ENCODE measurements around the gene TGFB2.

TGFB2 gene

DNA sequence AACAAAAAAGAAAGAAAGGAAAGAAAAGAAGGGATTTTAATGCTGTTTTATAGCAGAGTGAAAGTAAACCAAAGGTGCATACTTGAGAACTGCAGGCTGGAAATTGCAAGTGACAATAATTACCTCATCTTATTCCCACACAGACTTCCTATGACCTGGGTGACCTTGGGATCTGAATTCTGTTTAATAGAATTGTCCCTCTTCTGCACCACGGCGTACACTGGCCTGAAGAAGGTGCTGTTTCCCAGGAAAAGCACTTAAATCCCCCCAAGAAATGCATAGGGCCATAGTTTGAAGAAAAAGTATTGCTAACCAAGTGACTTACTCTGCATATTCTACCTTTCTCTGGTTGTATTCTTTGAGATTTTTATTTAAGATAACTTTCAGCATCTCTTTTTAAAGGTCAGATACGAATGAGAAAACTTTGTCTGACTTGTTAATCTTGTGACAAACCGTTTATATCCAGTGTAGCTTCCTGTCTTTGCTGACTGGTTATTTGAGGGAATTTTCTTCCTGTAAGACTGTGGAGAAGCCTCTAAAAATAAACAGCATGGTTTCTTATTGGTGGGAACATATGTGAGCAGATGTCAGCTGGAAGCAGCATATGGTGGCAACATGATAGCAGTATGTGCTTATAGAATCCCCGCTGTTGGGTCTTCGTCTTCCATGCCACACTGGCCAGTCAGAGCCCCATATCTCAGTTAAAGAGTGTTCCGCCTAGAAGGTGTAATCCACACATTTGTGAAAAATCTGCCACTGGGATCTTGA is 16.3 kb downstream of the TGFB2 start:
- DNase-seq (ENCODE audit: low spot score) = peak; percentile 39

DNA sequence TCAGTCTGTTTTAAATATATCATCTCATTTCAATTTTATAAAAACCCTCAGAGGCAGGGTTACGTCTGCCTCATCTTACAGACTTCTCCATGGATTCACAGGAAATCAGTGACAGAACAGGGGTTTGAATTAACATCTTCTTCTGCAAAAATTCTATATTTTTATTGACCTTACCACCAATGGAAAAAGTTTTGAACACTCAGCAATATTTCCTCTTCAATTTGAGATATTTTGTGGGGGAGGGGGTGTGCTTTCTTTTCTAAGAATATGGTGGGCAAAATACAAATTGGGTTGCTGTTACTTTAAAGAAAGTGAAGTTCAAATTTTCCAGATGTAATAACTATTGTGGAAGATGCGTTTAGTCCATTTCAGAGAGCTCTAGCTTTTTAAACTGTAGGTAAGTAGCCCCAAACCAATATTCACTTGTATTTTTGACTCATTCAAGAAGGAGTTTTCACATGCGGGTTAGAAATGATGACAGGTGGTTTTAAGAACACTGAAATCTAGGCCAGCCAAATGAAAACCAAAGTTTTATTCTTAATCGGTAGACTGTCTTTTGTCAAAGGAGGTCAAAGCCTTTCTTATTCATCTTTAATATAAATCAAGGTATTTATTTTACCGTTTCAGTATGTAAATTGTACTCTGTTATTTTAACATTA is 17.4 kb downstream of the TGFB2 start:
- no peak for DNase-seq (ENCODE audit: low spot score)

DNA sequence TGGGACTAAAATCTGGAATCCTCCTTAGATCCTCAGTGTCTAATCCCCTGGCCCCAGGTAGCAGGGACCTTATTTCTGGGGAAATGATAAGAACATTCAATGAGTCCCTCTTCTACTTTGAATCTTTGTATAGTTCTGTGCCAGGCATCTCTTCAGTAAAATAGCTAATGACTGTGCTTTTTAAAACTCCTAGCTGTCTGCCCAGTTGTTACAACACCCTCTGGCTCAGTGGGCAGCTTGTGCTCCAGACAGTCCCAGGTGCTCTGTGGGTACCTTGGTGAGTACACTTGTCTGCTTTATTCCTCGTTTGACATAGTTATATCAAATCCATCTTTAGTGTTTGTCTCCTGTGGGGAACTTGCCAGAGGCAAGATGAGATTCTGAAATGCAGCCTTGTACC is 18.0 kb downstream of the TGFB2 start:
- DNase-seq (ENCODE audit: low spot score) = no peak

DNA sequence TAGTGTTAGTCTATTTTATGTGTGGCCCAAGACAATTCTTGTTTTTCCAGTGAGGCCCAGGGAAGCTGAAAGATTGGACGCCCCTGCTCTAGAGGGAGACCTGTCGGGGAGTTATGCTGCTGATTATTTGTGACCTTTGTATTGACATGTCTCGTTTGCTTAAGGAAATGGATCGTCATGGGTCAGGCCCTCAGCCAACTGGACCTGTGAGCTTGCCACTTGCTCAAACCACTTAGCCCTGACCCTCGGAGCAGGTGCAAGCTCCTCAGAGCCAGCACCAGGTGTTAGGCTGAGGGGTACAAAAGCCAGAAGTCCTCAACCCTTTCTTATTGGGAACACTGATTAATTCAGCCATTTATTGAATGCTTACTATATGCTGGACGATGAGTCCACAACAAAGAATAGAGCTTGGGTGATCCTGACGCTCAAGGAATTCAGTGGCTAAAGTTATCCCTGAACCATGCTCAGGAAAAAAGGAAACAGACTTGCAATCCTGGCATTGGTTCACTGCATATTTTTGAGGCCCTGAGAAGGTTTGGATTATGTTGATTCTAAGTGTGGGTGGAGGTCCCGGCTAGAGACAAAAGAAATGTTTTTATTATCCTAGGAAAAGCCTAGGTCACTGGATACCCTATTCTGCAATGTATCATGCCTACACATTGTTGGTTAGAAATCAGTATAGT is 19.0 kb downstream of the TGFB2 start:
- DNase-seq (ENCODE audit: low spot score) = no peak

DNA sequence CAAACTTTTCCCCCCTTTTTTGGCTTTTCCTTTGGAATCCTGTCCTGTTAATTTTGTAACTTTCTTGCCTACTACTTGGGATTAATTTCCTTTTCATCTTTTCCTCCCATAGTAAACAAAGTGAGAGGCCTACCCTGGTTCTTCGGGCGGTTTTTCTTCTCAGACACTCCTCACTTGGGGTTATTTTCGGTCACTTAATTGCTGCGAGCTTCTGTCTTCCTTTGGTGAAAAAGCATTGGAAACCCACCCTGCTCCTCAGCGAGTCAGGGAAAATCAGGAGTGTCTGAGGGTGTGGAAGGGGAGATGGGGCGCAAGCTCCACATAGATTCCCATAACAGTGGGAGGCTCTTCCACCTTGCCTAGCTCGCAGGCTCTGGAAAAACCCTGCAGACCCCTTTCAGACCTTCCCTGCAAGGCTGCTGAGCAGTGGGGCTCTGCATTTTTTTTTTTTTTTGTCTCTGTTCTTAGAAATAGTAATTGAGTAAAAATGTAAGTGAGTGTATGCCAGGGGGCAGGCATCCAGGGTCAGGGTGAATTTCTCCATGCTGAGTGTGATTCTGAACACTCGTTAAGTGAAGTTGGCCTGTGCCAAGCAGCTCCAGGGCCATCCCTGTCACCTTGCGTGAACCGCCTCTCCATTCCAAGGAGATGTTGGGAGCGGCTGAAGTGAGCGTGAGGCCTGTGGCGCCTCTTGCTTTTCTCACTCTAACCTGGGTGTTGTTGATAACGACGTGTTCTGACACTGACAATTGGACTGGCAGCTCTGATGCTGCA is 20.3 kb downstream of the TGFB2 start:
- DNase-seq (ENCODE audit: low spot score) = no peak

DNA sequence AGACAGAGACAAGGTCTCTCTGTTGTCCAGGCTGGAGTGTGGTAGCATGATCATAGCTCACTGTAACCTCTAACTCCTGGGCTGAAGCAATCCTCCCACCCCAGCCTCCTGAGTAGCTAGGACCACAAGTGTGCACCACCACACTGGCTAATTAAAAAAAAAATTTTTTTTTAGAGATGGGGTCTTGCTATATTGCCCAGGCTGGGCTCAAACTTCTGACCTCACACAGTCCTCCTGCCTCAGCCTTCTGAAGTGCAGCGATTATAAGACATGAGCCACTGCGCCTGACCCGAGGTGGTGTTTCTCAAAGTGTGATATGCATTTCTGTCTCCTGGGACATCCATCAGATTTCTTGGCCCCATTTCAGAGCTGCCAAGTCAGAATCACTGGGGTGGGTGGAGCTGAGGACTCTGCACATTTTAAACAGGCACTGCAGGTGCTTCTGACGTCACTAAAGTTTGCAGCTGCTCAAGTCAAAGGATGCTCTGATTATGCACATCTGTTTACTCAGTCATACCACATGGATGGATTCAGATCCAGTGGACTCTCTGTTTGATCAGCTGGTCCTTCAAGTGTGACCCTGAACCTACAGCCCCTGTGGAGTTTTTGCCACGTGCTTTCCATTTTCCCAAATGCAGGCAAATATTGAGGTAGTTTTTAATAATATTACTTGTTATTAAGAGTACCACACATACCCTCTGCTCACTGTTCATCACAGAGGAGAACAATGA is 21.4 kb downstream of the TGFB2 start:
- no peak for DNase-seq (ENCODE audit: low spot score)

DNA sequence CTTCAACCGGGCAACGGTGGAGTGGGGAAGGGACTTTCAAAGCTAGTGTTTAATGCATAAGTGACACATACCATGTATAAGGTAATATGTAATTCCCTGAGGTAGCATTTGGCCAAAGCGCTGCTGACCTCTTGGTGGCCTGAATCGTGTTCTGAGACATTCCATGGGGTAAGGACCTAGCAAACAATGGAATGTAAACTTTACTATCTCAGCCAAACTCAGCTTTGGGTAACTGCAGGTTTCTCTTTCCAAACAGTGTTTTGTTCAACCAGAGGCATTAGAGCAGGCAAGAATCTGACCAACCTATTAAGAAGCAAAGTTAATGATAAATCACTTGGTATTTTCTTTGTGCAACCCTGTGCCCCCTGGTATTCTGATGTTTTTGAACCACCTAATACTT is 22.0 kb downstream of the TGFB2 start:
- DNase-seq (ENCODE audit: low spot score) = no peak

DNA sequence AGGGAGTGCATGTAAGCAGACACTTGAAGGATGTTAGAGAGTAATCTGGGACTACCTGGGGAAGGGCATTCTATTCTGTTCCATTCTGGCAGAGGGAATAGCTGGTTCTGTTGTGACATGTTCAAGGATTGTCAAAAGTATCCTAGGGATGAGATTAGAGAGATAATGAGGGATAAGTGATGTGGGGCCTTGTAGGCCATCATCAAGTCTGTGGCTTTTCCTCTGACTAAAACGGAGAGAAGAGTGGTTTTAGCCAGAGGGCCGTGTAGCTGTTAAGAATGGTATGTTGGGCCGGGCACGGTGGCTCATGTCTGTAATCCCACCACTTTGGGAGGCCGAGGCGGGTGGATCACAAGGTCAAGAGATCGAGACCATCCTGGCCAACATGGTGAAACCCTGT is 23.6 kb downstream of the TGFB2 start:
- no peak for DNase-seq (ENCODE audit: low spot score)

DNA sequence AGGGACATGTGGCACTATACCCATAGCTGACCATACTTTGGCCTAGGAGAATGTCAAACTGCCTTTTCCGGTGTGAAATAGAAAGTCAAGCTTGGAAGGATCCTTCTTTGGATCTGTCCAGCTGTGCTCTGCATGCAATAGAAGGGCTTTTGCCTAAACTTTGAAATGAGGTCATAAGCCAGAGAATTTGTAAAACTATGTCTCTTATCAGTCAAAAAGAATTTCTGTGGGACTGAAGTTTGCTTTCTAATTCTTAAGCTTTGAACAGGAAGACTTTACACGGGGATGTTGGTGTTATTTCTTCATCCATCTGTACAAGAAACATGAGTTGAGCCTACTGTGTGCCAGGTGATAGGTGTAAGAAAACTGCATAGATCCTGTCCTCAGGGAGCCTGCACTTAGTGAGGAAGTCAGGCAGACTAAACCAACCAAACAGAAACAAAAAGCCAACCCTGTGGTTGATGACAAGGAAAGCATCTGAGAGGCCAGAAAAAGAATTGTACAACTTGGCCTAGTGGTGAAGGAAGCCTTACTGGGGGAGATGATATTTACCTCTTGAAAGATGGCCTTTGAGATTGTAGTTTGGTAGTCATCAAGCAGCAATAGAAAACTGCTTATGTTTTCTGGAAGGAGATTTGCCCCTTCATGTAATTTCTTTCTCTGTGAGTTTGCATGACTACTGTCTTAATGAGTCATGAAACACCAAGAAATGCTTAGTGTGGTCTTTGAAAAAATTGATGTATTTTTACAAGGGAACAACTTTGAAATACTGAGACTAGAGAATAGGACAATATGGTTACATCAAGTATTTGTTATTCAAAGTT is 24.8 kb downstream of the TGFB2 start:
- DNase-seq (ENCODE audit: low spot score) = no peak

DNA sequence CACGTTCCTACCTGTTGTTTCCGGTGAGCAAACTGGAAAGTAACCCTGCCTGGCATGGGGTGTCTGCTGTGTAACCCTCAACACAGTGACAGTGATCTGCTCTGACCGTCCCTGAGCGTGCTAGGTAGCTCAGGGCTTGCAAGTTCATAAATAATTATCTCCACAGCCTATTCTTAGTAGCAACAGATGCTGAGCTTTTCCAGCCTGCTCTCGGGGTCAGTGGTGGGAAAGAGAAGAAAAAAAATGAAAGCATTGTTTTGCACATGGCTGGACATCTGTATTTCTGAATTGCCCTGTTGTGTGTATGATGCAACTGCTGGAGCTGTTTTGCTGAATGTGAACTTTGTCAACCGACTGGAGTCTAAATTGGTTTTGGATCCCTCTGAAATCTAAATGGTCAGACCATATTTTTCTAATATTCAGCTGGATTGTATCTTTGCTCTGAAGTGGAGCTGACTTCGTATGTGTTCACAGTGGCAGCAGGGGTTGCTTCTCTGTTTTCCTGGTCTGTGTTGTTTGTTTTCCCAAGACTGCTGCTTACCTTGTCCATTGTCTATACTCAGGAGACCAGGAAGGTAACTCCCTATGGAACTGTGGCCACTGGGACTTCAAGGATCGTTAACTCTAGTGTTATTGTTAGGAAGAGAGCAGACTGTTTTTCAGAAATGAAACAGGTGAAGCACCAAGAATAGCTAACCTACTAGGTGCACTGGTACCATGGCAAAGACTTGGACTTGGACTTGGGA is 27.0 kb downstream of the TGFB2 start:
- DNase-seq (ENCODE audit: low spot score) = no peak

DNA sequence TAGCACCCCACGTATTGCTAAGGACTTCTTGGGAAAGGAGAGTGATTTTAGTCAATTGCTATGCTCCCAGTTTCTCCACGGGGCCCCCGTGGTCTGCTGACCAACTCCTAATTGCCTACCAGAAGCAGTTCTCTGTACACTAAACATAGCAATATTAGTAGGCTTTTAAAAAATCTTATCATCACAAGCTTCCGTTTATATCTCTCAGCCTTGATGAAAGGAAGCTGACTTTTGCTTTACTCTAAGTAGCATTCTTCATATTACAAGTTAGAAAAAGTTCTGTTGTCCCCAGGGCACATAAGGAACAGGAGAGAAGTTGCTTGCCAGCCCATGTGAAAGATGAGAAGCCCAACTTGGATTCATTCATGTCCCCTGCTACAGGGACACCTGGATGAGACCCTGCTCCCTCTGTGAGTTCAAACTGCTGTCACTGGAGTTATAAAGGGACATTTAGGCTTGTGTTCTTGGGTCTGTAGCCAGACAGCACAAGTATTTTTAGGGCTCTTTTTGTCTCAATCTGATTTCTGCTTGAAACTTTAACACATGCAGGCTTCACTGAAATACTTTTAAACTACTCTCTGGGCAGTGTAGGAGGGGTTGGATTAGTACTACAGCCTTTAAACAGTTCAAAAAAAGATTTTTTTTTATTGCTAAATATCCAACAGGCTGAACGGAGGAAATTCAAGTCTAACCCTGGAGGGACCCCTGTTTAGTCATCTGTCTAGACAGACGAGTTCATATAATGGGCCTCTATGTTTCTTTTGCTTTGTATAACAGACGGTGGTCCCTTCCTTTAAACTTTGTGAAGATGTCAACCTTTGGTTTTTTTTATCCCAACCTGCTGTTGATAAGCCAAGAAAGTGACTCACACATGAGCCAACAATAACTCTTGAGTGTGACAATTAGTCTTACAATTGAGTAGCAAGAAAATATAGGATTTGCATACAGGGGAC is 29.5 kb downstream of the TGFB2 start:
- DNase-seq (ENCODE audit: low spot score) = no peak

DNA sequence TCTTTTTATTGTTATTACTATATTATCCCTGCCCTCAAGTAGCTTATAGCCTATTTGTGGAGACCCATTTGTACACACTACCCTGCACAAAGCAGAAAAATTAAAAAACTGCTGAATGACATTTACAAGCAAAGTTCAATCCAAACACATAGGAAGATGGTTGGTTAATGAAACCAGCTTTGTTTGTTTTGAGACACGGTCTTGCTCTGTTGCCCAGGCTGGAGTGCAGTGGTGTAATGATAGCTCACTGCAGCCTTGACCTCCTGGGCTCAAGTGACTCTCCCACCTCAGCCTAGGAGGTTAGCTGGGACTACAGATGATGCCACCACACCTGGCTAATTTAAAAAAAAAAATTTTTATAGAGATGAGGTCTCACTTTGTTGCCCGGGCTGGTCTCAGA is 31.6 kb downstream of the TGFB2 start:
- DNase-seq (ENCODE audit: low spot score) = no peak

DNA sequence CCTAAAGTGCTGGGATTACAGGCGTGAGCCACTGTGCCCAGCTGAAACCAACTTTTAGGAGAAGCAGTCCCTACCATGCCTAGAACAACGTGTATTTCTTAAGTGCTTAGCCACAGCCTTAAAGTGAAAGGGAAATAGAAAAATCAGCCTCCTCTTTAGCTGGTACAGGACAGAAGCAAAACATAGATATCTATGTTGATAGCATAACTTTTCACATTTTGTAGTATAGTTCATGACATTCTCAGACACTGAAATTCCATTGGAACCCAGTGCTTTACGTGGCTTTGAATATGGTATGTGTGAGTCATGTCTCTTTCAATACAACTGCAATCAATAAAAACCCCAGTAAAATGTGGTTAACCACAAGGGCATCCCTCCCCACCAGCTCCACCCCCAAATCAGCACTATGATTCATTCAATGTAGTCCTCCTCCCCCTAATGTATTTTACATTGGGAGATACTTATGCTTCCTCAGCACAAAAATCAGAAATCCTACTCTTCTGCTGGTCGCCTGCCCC is 32.1 kb downstream of the TGFB2 start:
- DNase-seq (ENCODE audit: low spot score) = no peak

DNA sequence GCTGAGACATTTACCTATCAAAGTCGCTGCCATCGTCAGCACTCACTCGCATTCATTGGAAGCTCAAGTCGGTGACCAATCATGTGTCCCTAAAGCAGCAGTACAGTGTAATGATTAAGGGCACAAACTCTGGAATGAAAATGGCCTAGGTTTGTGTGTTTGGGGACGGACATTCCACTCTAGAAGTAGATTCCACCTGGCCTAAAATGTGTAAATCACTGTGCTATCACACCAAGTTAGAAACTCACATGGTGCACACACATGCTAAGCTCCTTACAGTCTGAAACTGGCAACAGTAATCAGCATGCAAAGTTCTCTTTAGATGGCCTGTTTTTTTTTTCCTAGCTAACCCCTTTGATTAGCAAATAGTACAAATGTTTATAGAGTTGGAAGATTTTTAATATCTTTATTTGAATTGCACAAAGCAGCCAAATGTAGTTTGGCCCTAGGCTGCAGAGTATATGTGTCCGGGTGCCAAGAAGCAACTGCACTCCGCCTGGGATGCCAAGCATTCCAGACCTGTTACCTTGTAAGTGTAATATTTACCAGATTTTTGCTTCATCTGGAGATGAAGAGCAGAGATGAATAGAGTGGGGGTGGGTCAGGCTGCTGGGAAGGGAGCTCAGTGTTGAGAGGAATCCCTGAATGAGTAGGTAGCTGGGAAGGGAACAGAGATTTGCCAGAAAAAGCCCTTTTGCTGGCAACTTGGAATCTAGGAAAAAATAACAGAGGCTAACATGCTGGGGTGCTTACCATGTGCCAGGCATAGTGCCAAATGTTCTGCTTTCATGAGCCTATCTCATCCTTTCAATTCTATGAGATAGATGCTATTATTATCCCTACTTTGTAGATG is 35.2 kb downstream of the TGFB2 start:
- DNase-seq (ENCODE audit: low spot score) = peak; percentile 22

DNA sequence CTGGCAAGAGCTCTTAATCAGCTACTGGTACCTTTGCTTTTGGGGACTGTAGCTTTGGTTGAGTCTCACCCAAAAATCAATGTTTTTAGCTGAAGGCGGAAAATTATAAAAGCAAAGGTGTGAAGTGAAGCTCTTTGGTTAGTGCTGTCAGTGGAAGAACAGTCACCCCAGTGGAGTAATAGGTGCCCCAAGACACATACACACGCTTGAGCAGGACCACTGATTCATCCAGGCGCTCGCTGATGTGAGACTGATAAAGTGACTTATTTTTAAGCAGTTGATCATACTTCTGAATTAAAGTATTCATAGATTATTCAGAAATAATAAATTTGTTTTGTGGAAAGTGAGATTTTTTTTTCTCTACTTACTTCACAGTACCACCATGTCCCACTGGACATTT is 37.1 kb downstream of the TGFB2 start:
- DNase-seq (ENCODE audit: low spot score) = no peak

DNA sequence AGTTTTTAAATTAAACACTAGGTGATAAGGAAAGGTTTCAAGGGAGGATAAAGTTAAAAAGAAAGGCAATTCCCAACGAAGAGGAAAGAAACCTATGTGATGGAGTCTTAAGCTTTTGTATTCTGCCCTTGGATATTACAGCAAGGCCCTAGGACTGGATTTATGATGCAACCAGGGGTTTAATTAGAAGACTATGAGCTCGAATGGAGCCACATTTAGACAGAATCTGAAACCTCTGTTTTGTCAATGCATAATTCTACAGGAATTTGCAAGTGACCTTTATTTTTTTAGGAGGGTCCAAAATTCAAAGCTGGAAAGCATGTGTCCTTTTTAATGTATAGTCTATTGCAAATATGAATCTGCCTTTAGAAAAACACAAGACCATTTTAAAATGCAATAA is 37.9 kb downstream of the TGFB2 start:
- no peak for DNase-seq (ENCODE audit: low spot score)

DNA sequence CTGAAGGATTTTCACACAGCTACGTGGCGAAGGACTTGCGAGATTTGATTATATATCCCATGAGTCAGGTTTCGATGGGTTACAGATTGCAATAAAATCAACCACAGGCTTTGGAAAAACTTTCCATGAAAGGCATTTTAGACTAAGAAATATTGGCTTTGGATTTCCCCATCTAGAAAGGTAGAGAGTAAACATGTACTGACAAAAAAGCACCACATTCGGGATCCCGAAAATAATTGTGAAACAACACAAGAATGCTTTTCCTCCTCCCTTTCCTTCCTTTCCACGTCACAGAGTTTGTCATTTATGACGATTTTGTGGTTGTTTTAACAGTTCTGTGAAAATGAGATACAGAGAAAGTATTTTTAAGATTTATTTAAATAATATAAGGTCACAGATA is 38.5 kb downstream of the TGFB2 start:
- DNase-seq (ENCODE audit: low spot score) = no peak

DNA sequence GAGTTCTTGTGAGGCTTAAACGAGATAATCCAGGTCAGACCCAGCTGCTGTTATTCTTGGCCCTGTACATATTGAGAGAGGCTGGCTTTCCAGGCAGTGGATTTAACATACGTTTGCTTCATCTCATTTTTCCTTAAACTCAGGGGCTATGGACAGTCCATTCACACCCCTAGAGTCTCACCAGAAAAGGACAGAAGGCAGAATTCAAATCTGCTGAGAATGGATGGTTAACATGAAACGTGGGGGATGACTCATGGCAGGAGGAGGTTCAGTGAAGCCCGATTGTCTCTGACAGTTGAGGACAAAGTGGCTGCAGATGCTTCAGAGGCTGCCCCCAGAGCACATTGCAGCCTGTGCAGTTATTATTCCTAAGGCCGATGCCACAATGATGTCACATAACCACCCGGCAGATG is 39.5 kb downstream of the TGFB2 start:
- DNase-seq (ENCODE audit: low spot score) = no peak

Data from iPS-NIHi11 (cell line).